PC-3 (cell line): Measurements from ENCODE around the gene TREX2. TPM values are rescaled to one million over a fixed set of nuclear protein-coding genes. Genes with fewer than 3 reads are reported as not detected.

Experiments used
- ATAC-seq: fragments of 200-7000 bp; cut with Tn5 transposase; 2 replicates; pipeline ENCODE4 v1.9.1; 2020; ENCODE audit warnings: mild to moderate bottlenecking, moderate library complexity
- BruUV-seq: library from RNA; stranded (reverse); fragments of 400-500 nt; replicated peaks from 2 replicates; lab custom pipeline; 2021; lab: Mats Ljungman, UMichigan
- CTCF ChIA-PET: fragments of 300-600 bp; sonication (Branson Sonifier 250); formaldehyde crosslinking; loops from one replicate; lab custom pipeline; 2022; ENCODE audit warnings: antibody characterized with exemption; lab: Charles Lee
- POLR2A ChIA-PET: fragments of 300-600 bp; sonication (Branson Sonifier 250); formaldehyde crosslinking; loops from one replicate; lab custom pipeline; 2022; ENCODE audit warnings: antibody characterized with exemption; ENCODE audit not compliant: unreplicated experiment; lab: Charles Lee
- DNase-seq: peaks from one replicate; pipeline ENCODE4 v3.0.0-alpha.2; 2015
- H2AFZ ChIP-seq: fragments of 300-600 bp; sonication (generic); 2 replicates; pipeline ENCODE4 v1.6.0; 2016; ENCODE audit warnings: antibody characterized with exemption, low read length
- H3F3A ChIP-seq: fragments of 300-600 bp; sonication (generic); one replicate; pipeline ENCODE4 v1.6.0; 2017; ENCODE audit warnings: antibody characterized with exemption, low read length, control low read depth, mild to moderate bottlenecking; ENCODE audit not compliant: unreplicated experiment
- H3K27ac ChIP-seq: fragments of 300-600 bp; sonication (generic); 2 replicates; pipeline ENCODE4 v1.5.1; 2016; ENCODE audit warnings: mild to moderate bottlenecking, low read length
- H3K27me3 ChIP-seq: fragments of 300-600 bp; sonication (generic); 2 replicates; pipeline ENCODE4 v1.6.1; 2016; ENCODE audit warnings: low read length, mixed read lengths
- H3K36me3 ChIP-seq: fragments of 300-600 bp; sonication (generic); 2 replicates; pipeline ENCODE4 v1.6.1; 2016; ENCODE audit warnings: low read depth, mixed run types, low read length, mixed read lengths
- H3K4me1 ChIP-seq: fragments of 300-600 bp; sonication (generic); 2 replicates; pipeline ENCODE4 v1.5.1; 2016; ENCODE audit warnings: low read length; ENCODE audit not compliant: insufficient read depth
- H3K4me2 ChIP-seq: fragments of 300-600 bp; sonication (generic); 2 replicates; pipeline ENCODE4 v1.6.0; 2016; ENCODE audit warnings: low read length
- H3K4me3 ChIP-seq: fragments of 300-600 bp; sonication (generic); 2 replicates; pipeline ENCODE4 v1.5.1; 2016; ENCODE audit warnings: mild to moderate bottlenecking, low read length, mixed read lengths
- H3K79me2 ChIP-seq: fragments of 300-600 bp; sonication (generic); 2 replicates; pipeline ENCODE4 v1.6.1; 2017; ENCODE audit warnings: low read length, mixed read lengths
- H3K9ac ChIP-seq: fragments of 300-600 bp; sonication (generic); 2 replicates; pipeline ENCODE4 v1.6.0; 2016; ENCODE audit warnings: mild to moderate bottlenecking, low read length
- H3K9me2 ChIP-seq: fragments of 300-600 bp; sonication (generic); replicated peaks from 2 replicates; pipeline ENCODE4 v1.6.1; 2016; ENCODE audit warnings: mixed run types, low read length, mixed read lengths
- H3K9me3 ChIP-seq: fragments of 300-600 bp; sonication (generic); 2 replicates; pipeline ENCODE4 v1.6.1; 2016; ENCODE audit warnings: low read length, mixed read lengths
- H4K20me1 ChIP-seq: fragments of 300-600 bp; sonication (generic); 2 replicates; pipeline ENCODE4 v1.6.1; 2016; ENCODE audit warnings: low read length, mixed read lengths
- EZH2 ChIP-seq: fragments of 300-600 bp; sonication (generic); IDR thresholded peaks from one replicate; pipeline ENCODE4 v1.6.1; 2017; ENCODE audit warnings: antibody characterized with exemption, mild to moderate bottlenecking, low read length; ENCODE audit not compliant: unreplicated experiment
- EZH2phosphoT487 ChIP-seq: fragments of 300-600 bp; sonication (generic); IDR thresholded peaks from 2 replicates; pipeline ENCODE4 v1.6.1; 2018; ENCODE audit warnings: mild to moderate bottlenecking, antibody characterized with exemption, low read length, borderline replicate concordance
- intact Hi-C: fragments of 100-400 bp; cut with micrococcal nuclease; formaldehyde crosslinking; loops from 2 replicates; pipeline ENCODE4 v1.9.0; 2023
- total RNA-seq: library from RNA; depleted of rRNA; stranded (reverse); fragments of >200 nt; gene quantifications from 2 replicates; pipeline ENCODE4 v1.2.3, GENCODE V29; 2014
- TF ChIP-seq, protein P1 (sequence below): fragments of 300-600 bp; sonication (generic); conservative IDR thresholded peaks from 2 replicates; pipeline ENCODE4 v1.5.1; 2017; ENCODE audit warnings: antibody characterized with exemption, low read depth, mild to moderate bottlenecking, low read length

The TREX2 gene
- total RNA-seq, 1 experiment from 2014 or later, result 1.4 TPM

DNA sequence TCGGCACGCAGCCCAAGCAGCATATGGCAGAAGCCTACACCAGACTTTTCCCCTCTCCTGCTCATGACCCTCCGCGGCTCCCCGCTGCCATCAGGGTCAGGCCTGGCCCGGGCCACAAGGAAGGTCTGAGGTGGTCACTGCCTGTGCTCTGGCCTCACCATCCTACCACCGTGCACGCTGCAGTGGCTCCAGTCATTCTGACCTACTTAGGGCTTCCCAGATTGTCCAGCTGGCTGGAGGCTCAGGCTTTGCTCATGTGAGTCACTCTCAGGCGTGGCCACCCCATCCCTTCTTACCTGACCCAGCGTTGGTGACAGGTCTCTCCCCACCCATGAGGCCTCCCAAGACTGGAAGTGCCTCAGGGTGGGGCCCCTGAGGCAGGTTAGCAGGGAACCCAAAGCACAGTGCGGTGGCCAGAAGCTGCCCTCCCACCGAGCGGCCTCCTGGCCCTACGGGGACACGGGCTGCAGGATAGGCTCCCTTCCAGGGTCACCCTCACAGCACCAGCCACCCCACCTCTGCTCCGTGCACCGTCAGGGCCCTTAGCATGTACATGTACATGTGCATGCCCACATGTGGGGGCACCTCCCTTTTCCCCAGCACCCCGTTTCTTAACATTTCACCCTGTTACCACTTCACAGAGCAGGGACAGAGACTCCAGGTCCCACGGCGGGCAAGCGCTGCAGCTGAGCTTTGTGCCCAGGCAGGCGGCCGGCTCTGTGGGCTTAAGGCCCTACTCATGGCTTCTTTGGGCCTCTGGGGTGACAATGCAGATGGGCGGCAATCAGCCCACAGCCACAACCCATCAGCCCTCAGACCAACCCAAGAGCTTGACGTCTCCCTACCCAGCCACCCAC, 2.2 kb downstream of the TREX2 start:
- H4K20me1 ChIP-seq, result no peaks in the 10 kb centered on the region
- no peaks in the 10 kb centered on the region for H3F3A ChIP-seq
- peaks cover 6% of the 10 kb centered on the region; the same call in 1 of the 2 replicates for H3K4me1 ChIP-seq
- no peaks in the 10 kb centered on the region for H3K9me3 ChIP-seq
- no peaks in the 10 kb centered on the region for H3K9me2 ChIP-seq
- H3K27ac ChIP-seq, result no peak overlapping the region
- no peak overlapping the region for H3K9ac ChIP-seq
- H2AFZ ChIP-seq, result no peak overlapping the region
- no peaks in the 10 kb centered on the region for H3K79me2 ChIP-seq
- H3K36me3 ChIP-seq, result no peaks in the 10 kb centered on the region
- no peaks in the 10 kb centered on the region for H3K27me3 ChIP-seq
- peak; percentile 83 for ATAC-seq
- peak; percentile 47 for DNase-seq
- ChIA-PET POLR2A (no interaction called here), CTCF (no interaction called here)
- no peak overlapping the region for H3K4me2 ChIP-seq
- no TSS peak for BruUV-seq
- no peak for TF ChIP-seq EZH2phosphoT487
- TF ChIP-seq, protein P1, sequence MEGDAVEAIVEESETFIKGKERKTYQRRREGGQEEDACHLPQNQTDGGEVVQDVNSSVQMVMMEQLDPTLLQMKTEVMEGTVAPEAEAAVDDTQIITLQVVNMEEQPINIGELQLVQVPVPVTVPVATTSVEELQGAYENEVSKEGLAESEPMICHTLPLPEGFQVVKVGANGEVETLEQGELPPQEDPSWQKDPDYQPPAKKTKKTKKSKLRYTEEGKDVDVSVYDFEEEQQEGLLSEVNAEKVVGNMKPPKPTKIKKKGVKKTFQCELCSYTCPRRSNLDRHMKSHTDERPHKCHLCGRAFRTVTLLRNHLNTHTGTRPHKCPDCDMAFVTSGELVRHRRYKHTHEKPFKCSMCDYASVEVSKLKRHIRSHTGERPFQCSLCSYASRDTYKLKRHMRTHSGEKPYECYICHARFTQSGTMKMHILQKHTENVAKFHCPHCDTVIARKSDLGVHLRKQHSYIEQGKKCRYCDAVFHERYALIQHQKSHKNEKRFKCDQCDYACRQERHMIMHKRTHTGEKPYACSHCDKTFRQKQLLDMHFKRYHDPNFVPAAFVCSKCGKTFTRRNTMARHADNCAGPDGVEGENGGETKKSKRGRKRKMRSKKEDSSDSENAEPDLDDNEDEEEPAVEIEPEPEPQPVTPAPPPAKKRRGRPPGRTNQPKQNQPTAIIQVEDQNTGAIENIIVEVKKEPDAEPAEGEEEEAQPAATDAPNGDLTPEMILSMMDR, result no peak
- TF ChIP-seq EZH2, result no peak
- no peak overlapping the region for H3K4me3 ChIP-seq
- intact Hi-C loops, result no loop called here

DNA sequence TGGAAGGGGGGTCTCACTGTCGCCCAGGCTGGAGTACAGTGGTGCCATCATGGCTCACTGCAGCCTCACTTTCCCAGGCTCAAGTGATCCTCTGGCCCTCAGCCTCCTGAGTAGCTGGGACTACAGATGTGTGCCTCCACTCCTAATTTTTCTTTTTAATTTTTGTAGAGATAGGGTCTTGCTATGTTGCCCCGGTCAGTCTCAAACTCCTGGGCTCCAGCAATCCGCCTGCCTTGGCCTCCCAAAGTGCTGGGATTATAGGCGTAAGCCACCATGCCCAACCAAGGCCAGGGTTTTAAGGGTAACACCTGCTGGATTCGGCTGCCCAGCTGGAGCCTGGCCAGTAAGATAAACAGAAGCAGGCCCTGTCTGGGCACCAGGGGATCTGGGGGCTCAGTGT, 3.4 kb downstream of the TREX2 start:
- TF ChIP-seq EZH2phosphoT487, result no peak
- TF ChIP-seq EZH2, result no peak
- TF ChIP-seq, protein P1, result no peak
- Histone ChIP-seq H3K4me3 (no peak overlapping the region), H3K9me2 (no peaks in the 10 kb centered on the region), H3K9ac (no peak overlapping the region), H2AFZ (no peak overlapping the region), H3K4me2 (no peak overlapping the region), H4K20me1 (no peaks in the 10 kb centered on the region), H3K9me3 (no peaks in the 10 kb centered on the region), H3K36me3 (no peaks in the 10 kb centered on the region), H3K4me1 (peaks cover 6% of the 10 kb centered on the region; the same call in 1 of the 2 replicates), H3K79me2 (no peaks in the 10 kb centered on the region), H3K27me3 (no peaks in the 10 kb centered on the region), H3K27ac (no peak overlapping the region), H3F3A (no peaks in the 10 kb centered on the region)
- ChIA-PET CTCF (no interaction called here), POLR2A (no interaction called here)
- BruUV-seq, result no TSS peak
- intact Hi-C loops, result no loop called here
- no peak for DNase-seq
- ATAC-seq, result no peak

DNA sequence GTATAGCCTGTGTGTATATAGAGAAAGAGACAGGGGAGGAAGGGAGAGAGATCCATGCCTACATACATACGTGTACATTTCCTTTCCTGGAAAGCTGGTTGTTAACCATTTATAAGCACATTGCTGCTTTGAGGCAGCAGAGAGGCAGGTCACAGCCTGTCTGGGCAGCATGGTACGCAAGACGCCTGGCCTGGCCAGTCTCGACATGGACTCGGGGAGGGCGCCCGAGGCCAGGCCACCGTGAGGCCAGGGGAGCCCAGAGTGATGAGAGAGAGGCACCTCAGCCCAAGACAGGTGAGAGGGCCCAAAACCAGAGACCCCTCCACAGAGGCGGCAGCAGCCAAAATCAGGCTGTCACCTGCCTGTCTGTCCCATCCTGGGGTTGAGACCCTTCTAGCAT, 3.9 kb downstream of the TREX2 start:
- H3K27ac ChIP-seq, result no peak overlapping the region
- H3K4me1 ChIP-seq, result peaks cover 6% of the 10 kb centered on the region; the same call in 1 of the 2 replicates
- H3K36me3 ChIP-seq, result no peaks in the 10 kb centered on the region
- no peaks in the 10 kb centered on the region for H3F3A ChIP-seq
- no peak overlapping the region for H2AFZ ChIP-seq
- no TSS peak for BruUV-seq
- no peak overlapping the region for H3K9ac ChIP-seq
- no peaks in the 10 kb centered on the region for H3K9me2 ChIP-seq
- H3K9me3 ChIP-seq, result no peaks in the 10 kb centered on the region
- H3K27me3 ChIP-seq, result no peaks in the 10 kb centered on the region
- POLR2A ChIA-PET, result no interaction called here
- no peaks in the 10 kb centered on the region for H4K20me1 ChIP-seq
- no peak for TF ChIP-seq EZH2
- TF ChIP-seq, protein P1, result no peak
- no peak for TF ChIP-seq EZH2phosphoT487
- H3K79me2 ChIP-seq, result no peaks in the 10 kb centered on the region
- intact Hi-C loops, result no loop called here
- no peak for DNase-seq
- CTCF ChIA-PET, result no interaction called here
- no peak for ATAC-seq
- H3K4me3 ChIP-seq, result no peak overlapping the region
- H3K4me2 ChIP-seq, result no peak overlapping the region
